SIG-M5 (cell line): ENCODE data around the gene SPRR4.
"Not testable (repeated sequence)": the region's sequence is repeated elsewhere in the genome, so short reads cannot be mapped to it uniquely, and the experiment has no call there.

Experiments used
- DNase-seq: peaks from one replicate; lab custom pipeline; 2025; lab: John Stamatoyannopoulos, UW

Gene SPRR4

DNA sequence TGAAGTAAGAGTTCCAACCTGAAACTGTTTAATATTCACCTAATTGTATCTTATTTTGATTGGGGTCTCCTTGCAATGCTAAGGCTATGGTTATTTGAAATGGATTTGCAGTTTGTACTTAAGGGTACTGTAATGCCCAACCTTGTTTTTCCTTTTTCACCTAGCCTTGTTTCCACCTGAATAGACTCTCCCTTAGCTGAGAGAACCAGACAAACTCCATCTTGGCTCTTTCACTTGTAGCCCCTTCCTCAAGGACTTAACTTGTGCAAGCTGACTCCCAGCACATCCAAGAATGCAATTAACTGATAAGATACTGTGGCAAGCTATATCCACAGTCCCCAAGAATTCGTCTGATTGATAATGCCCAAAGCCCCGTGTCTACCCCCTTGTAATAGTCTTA, 51.4 kb downstream of the SPRR4 start:
- DNase-seq: not testable (repeated sequence)
